GM10248 (cell line): ENCODE data around the gene CALR.
A peak's percentile ranks its signal among the peaks of the same experiment; 100 is the strongest.
"Not testable (repeated sequence)": the region's sequence is repeated elsewhere in the genome, so short reads cannot be mapped to it uniquely, and the experiment has no call there.

Source experiments
- CTCF ChIA-PET: fragments of 300-600 bp; sonication (Branson Sonifier 250); formaldehyde crosslinking; extraction: SDS; loops from one replicate; lab custom pipeline; 2021; ENCODE audit warnings: antibody characterized with exemption; lab: Yijun Ruan, JAX
- POLR2A ChIA-PET: fragments of 350-650 bp; sonication (Branson Sonifier 250); formaldehyde crosslinking; extraction: SDS; loops from one replicate; lab custom pipeline; 2020; ENCODE audit warnings: antibody characterized with exemption; lab: Yijun Ruan, JAX
- DNase-seq: peaks from one replicate; pipeline ENCODE4 v3.0.0; 2012; ENCODE audit errors: extremely low spot score
- CTCF ChIP-seq: IDR thresholded peaks from 2 replicates; pipeline ENCODE4 v1.5.1; 2012; ENCODE audit warnings: mild to moderate bottlenecking, low read depth; ENCODE audit errors: extremely low read depth, missing control alignments, control extremely low read depth

Gene CALR

GRCh38 chr19:12899891-12900518 is 38.4 kb upstream of the CALR start:
- POLR2A ChIA-PET, result interaction anchor here (1.1 to 1.2 kb wide), 2 partner anchors 9 to 39 kb away, joined by 3 to 5 read pairs; partner anchors contain the start of genes CALR and GCDH
- TF ChIP-seq CTCF, result no peak
- DNase-seq, result peak; percentile 82
- CTCF ChIA-PET, result interaction anchor here (0.8 to 6.8 kb wide), 13 partner anchors 10 to 205 kb away, joined by 3 to 38 read pairs (median 5); partner anchors contain the start of gene GCDH

GRCh38 chr19:12907166-12907565 is 31.2 kb upstream of the CALR start:
- CTCF ChIA-PET, result interaction anchor here (1.3 to 2.9 kb wide), 4 partner anchors 9 to 60 kb away, joined by 3 to 11 read pairs (median 7); partner anchors contain the start of gene SYCE2
- no peak for TF ChIP-seq CTCF

GRCh38 chr19:12912571-12912970 is 25.8 kb upstream of the CALR start:
- ChIA-PET POLR2A (no interaction called here), CTCF (interaction anchor here (1.0 to 7.8 kb wide), 5 partner anchors 12 to 152 kb away, joined by 3 to 30 read pairs (median 8); no protein-coding TSS in a partner anchor)
- no peak for TF ChIP-seq CTCF
- no peak for DNase-seq

More at GRCh38 chr19:12907166-12907565, 31.2 kb upstream of the CALR start:
- no peak for DNase-seq
- POLR2A ChIA-PET, result interaction anchor here (0.6 kb wide), 1 partner anchor 28 kb away, joined by 13 read pairs; no protein-coding TSS in a partner anchor

- ChIA-PET POLR2A (interaction anchor here (0.5 kb wide), 1 partner anchor 40 kb away, joined by 4 read pairs; no protein-coding TSS in a partner anchor), CTCF (interaction anchor here (1.0 to 7.8 kb wide), 5 partner anchors 13 to 153 kb away, joined by 3 to 30 read pairs (median 8); no protein-coding TSS in a partner anchor)
- no peak for DNase-seq
- no peak for TF ChIP-seq CTCF
These were observed 25.3 kb upstream of the CALR start for GRCh38 chr19:12913011-12913561.

- CTCF ChIA-PET, result interaction anchor here (1.1 to 7.8 kb wide), 4 partner anchors 14 to 67 kb away, joined by 4 to 30 read pairs (median 10); no protein-coding TSS in a partner anchor
- POLR2A ChIA-PET, result interaction anchor here (0.5 to 1.0 kb wide), 3 partner anchors 15 to 53 kb away, joined by 3 to 7 read pairs (median 4); no protein-coding TSS in a partner anchor
- TF ChIP-seq CTCF, result no peak
- no peak for DNase-seq
These were observed 24.3 kb upstream of the CALR start for GRCh38 chr19:12913851-12914690.

GRCh38 chr19:12915860-12916259 is 22.5 kb upstream of the CALR start:
- DNase-seq, POLR2A ChIA-PET: not testable (repeated sequence)
- CTCF ChIA-PET, result interaction anchor here (0.9 to 7.8 kb wide), 3 partner anchors 9 to 50 kb away, joined by 3 to 30 read pairs (median 13); no protein-coding TSS in a partner anchor
